ENCODE measurements around the gene NAALADL2. TPM values are rescaled to one million over a fixed set of nuclear protein-coding genes. Genes with fewer than 3 reads are reported as not detected.

NAALADL2 gene
- total and polyA plus RNA-seq, 4 donors = 0.28 to 4.6 (median 3.1) TPM

GRCh38 chr3:175272392-175272791 is 413.3 kb downstream of the NAALADL2 start:
- TF ChIP-seq FOXA1 (IDR thresholded peaks at IDR 0.05) (no peak), RXRA (IDR thresholded peaks at IDR 0.05) (no peak), HNF4G (IDR thresholded peaks at IDR 0.05) (no peak), ZBTB33 (IDR thresholded peaks at IDR 0.05) (no peak), REST (IDR thresholded peaks at IDR 0.05) (no peak), EGR1 (IDR thresholded peaks at IDR 0.05; ENCODE audit: low read depth in 2 of 2) (no peak), ATF3 (IDR thresholded peaks at IDR 0.05) (no peak), RAD21 (IDR thresholded peaks at IDR 0.05) (no peak), GABPA (IDR thresholded peaks at IDR 0.05 in 1 of 2, conservative IDR thresholded peaks at IDR 0.05 in 1 of 2) (no peak), JUND (IDR thresholded peaks at IDR 0.05) (no peak), HNF4A (conservative IDR thresholded peaks at IDR 0.05) (no peak), NR2F2 (IDR thresholded peaks at IDR 0.05) (no peak)
- Histone ChIP-seq H3K9me3 (ENCODE audit: control insufficient read depth in 4 of 4, low read length in 3 of 4) (no peaks in the 10 kb centered on the region), H3K4me3 (ENCODE audit: low read depth in 1 of 3, low read length in 3 of 3) (no peak overlapping the region), H3K27me3 (ENCODE audit: control insufficient read depth in 4 of 4, insufficient read depth in 4 of 4, low read length in 3 of 4) (no peaks in the 10 kb centered on the region), H3K27ac (ENCODE audit: low read depth in 1 of 2, low read length in 2 of 2) (no peak overlapping the region), H3K4me1 (ENCODE audit: control insufficient read depth in 4 of 4, insufficient read depth in 4 of 4, low read length in 3 of 4) (no peaks in the 10 kb centered on the region), H3K9ac (ENCODE audit: low read depth in 1 of 2, low read length in 2 of 2) (no peak overlapping the region), H3K36me3 (ENCODE audit: control insufficient read depth in 4 of 4, insufficient read depth in 3 of 4, low read depth in 1 of 4, low read length in 3 of 4) (no peaks in the 10 kb centered on the region)
- DNase-seq (ENCODE audit: low spot score) = no peak
- WGBS = 96% methylated on average over 1 of the region's 1 CpG

- Histone ChIP-seq H3K4me3 (ENCODE audit: low read depth in 1 of 3, low read length in 3 of 3) (no peak overlapping the region), H3K9ac (ENCODE audit: low read depth in 1 of 2, low read length in 2 of 2) (no peak overlapping the region), H3K27me3 (ENCODE audit: control insufficient read depth in 4 of 4, insufficient read depth in 4 of 4, low read length in 3 of 4) (no peaks in the 10 kb centered on the region), H3K4me1 (ENCODE audit: control insufficient read depth in 4 of 4, insufficient read depth in 4 of 4, low read length in 3 of 4) (no peaks in the 10 kb centered on the region), H3K27ac (ENCODE audit: low read depth in 1 of 2, low read length in 2 of 2) (no peak overlapping the region), H3K36me3 (ENCODE audit: control insufficient read depth in 4 of 4, insufficient read depth in 3 of 4, low read depth in 1 of 4, low read length in 3 of 4) (no peaks in the 10 kb centered on the region), H3K9me3 (ENCODE audit: control insufficient read depth in 4 of 4, low read length in 3 of 4) (no peaks in the 10 kb centered on the region)
- WGBS = 91% methylated on average over 4 of the region's 4 CpGs
- DNase-seq (ENCODE audit: low spot score) = no peak
- TF ChIP-seq SP1 (IDR thresholded peaks at IDR 0.05) = no peak
- TF ChIP-seq HNF4A (conservative IDR thresholded peaks at IDR 0.05) = no peak
- TF ChIP-seq JUND (IDR thresholded peaks at IDR 0.05) = no peak
- no peak for TF ChIP-seq YY1 (IDR thresholded peaks at IDR 0.05)
- TF ChIP-seq TAF1 (conservative IDR thresholded peaks at IDR 0.05) = no peak
- TF ChIP-seq ATF3 (IDR thresholded peaks at IDR 0.05) = no peak
- TF ChIP-seq RAD21 (IDR thresholded peaks at IDR 0.05) = no peak
- no peak for TF ChIP-seq HNF4G (IDR thresholded peaks at IDR 0.05)
- no peak for TF ChIP-seq MAX (IDR thresholded peaks at IDR 0.05)
- no peak for TF ChIP-seq FOXA2 (IDR thresholded peaks at IDR 0.05)
- no peak for TF ChIP-seq FOXA1 (IDR thresholded peaks at IDR 0.05)
- TF ChIP-seq EGR1 (IDR thresholded peaks at IDR 0.05; ENCODE audit: low read depth in 2 of 2) = no peak
- no peak for TF ChIP-seq GABPA (IDR thresholded peaks at IDR 0.05 in 1 of 2, conservative IDR thresholded peaks at IDR 0.05 in 1 of 2)
- no peak for TF ChIP-seq NR2F2 (IDR thresholded peaks at IDR 0.05)
Measured at GRCh38 chr3:175273573-175273972, 414.4 kb downstream of the NAALADL2 start.

Data from liver (tissue), 9 donors.